HepG2 (cell line): ENCODE data around the gene GRK5. TPM values are rescaled to one million over a fixed set of nuclear protein-coding genes. Genes with fewer than 3 reads are reported as not detected.

Experiments
- ATAC-seq: fragments of 200-7000 bp; cut with Tn5 transposase; 3 replicates; pipeline ENCODE4 v1.9.1; 2020; ENCODE audit warnings: mild to moderate bottlenecking, moderate library complexity
- BruUV-seq: library from RNA; stranded (reverse); fragments of 400-500 nt; replicated peaks from 2 replicates; lab custom pipeline; 2021; lab: Mats Ljungman, UMichigan
- CTCF ChIA-PET: fragments of 300-600 bp; formaldehyde crosslinking; extraction: SDS; loops from one replicate; lab custom pipeline; 2021; ENCODE audit warnings: low total read pairs, inconsistent platforms, low intra/inter-chr PET ratio; lab: Yijun Ruan, JAX
- POLR2A ChIA-PET: fragments of 350-600 bp; sonication (Branson Sonifier 250); formaldehyde crosslinking; loops from one replicate; lab custom pipeline; 2020; ENCODE audit warnings: antibody characterized with exemption, inconsistent platforms; lab: Yijun Ruan, JAX
- DNase-seq: peaks from one replicate; pipeline ENCODE4 v3.0.0-alpha.2; 2015; ENCODE audit warnings: low spot score
- FAIRE-seq: peaks from 3 replicates; lab custom pipeline; 2011; peaks lifted over from hg19 to GRCh38; lab: Jason Lieb, UNC
- H2AFZ ChIP-seq: one replicate; pipeline ENCODE4 v1.6.1; 2011; ENCODE audit warnings: low read length, inconsistent platforms
- H3K27ac ChIP-seq: fragments of 300-600 bp; 3 replicates; pipeline ENCODE4 v1.8.0; 2011; ENCODE audit warnings: mixed run types, mild to moderate bottlenecking, mixed read lengths, low read length, inconsistent platforms; ENCODE audit not compliant: insufficient read depth; ENCODE audit errors: extremely low read length
- H3K27me3 ChIP-seq, 2 experiments: fragments of 200-600 bp in 1 of 2; 2 replicates in 1 of 2; 3 replicates in 1 of 2; pipeline versions ENCODE4 v1.6.0 to v1.8.0; 2011; ENCODE audit warnings: low read length in 2 of 2, mild to moderate bottlenecking in 2 of 2, moderate library complexity in 2 of 2, inconsistent platforms in 1 of 2; ENCODE audit not compliant: insufficient read depth in 2 of 2, control insufficient read depth in 1 of 2
- H3K36me3 ChIP-seq, 2 experiments: fragments of 200-600 bp in 1 of 2; replicated peaks in 1 of 2; 2 replicates in 1 of 2; 3 replicates in 1 of 2; pipeline versions ENCODE4 v1.5.1 to v1.8.0; 2011; ENCODE audit warnings: low read length in 2 of 2, inconsistent platforms in 1 of 2; ENCODE audit not compliant: insufficient read depth in 2 of 2, control insufficient read depth in 1 of 2
- H3K4me1 ChIP-seq: 2 replicates; pipeline ENCODE4 v1.5.1; 2012; ENCODE audit warnings: low read length, inconsistent platforms; ENCODE audit not compliant: insufficient read depth
- H3K4me2 ChIP-seq: 2 replicates; pipeline ENCODE4 v1.6.0; 2011; ENCODE audit warnings: low read depth, low read length, inconsistent platforms
- H3K4me3 ChIP-seq, 3 experiments: fragments of 200-600 bp in 1 of 3; sonication (generic), shearing (Covaris generic) in 1 of 3; replicated peaks in 1 of 3; 2 replicates each; pipeline ENCODE4 v1.5.1; 2011 to 2016; ENCODE audit warnings: low read length in 3 of 3, inconsistent platforms in 2 of 3, low read depth in 2 of 3, mild to moderate bottlenecking in 2 of 3, control low read depth in 1 of 3, mixed read lengths in 1 of 3; ENCODE audit not compliant: insufficient read depth in 1 of 3
- H3K79me2 ChIP-seq: one replicate; pipeline ENCODE4 v1.6.1; 2011; ENCODE audit warnings: low read length, inconsistent platforms; ENCODE audit not compliant: insufficient read depth
- H3K9ac ChIP-seq: 2 replicates; pipeline ENCODE4 v1.6.0; 2011; ENCODE audit warnings: mild to moderate bottlenecking, low read depth, low read length, inconsistent platforms; ENCODE audit not compliant: insufficient read depth
- H3K9me3 ChIP-seq: 2 replicates; pipeline ENCODE4 v1.5.1; 2012; ENCODE audit warnings: mild to moderate bottlenecking, low read length
- H4K20me1 ChIP-seq: 2 replicates; pipeline ENCODE4 v1.6.0; 2011; ENCODE audit warnings: inconsistent platforms, mild to moderate bottlenecking, low read length, moderate library complexity; ENCODE audit not compliant: insufficient read depth
- CBX2 ChIP-seq, 2 experiments: fragments of 200-600 bp in 1 of 2; sonication (generic); formaldehyde crosslinking in 1 of 2; IDR thresholded peaks; 2 replicates each; pipeline versions ENCODE4 v1.7.0 to v1.8.1; 2018 to 2022; ENCODE audit warnings: low read depth in 2 of 2, low read length in 1 of 2, mild to moderate bottlenecking in 1 of 2, missing genetic modification reagents in 1 of 2
- ETV6 ChIP-seq: sonication (generic); formaldehyde crosslinking; conservative IDR thresholded peaks from 2 replicates; pipeline ENCODE4 v1.4.0; 2020; ENCODE audit warnings: missing genetic modification reagents
- IKZF4 ChIP-seq: sonication (generic); formaldehyde crosslinking; IDR thresholded peaks from 2 replicates; pipeline ENCODE4 v1.5.1; 2020; ENCODE audit warnings: borderline replicate concordance, mild to moderate bottlenecking, low read depth, missing genetic modification reagents; ENCODE audit errors: not compliant biosample characterization
- MED13 ChIP-seq: sonication (generic); formaldehyde crosslinking; IDR thresholded peaks from 2 replicates; pipeline ENCODE4 v1.5.0; 2020; ENCODE audit warnings: missing genetic modification reagents
- PAF1 ChIP-seq: IDR thresholded peaks from 2 replicates; pipeline ENCODE4 v1.6.1; 2016; ENCODE audit warnings: missing genetic modification reagents, missing compliant biosample characterization
- ZFP82 ChIP-seq: sonication (generic); formaldehyde crosslinking; IDR thresholded peaks from 2 replicates; pipeline ENCODE4 v1.5.1; 2020; ENCODE audit warnings: mild to moderate bottlenecking, missing genetic modification reagents, borderline replicate concordance
- ZNF781 ChIP-seq: sonication (generic); formaldehyde crosslinking; IDR thresholded peaks from 2 replicates; pipeline ENCODE4 v1.5.1; 2020; ENCODE audit warnings: borderline replicate concordance, mild to moderate bottlenecking, missing genetic modification reagents; ENCODE audit errors: not compliant biosample characterization
- ZUFSP ChIP-seq: sonication (generic); formaldehyde crosslinking; IDR thresholded peaks from 2 replicates; pipeline ENCODE4 v1.9.0; 2021; ENCODE audit warnings: missing genetic modification reagents, mild to moderate bottlenecking, borderline replicate concordance
- WGBS: methylation state at CpG from one replicate; pipeline ENCODE4 v1.1.6; 2017; ENCODE audit warnings: low lambda C conversion rate; 5-methylcytosine and 5-hydroxymethylcytosine counted together
- in situ Hi-C: cut with HindIII; loops from 2 replicates; pipeline ENCODE4 v1.10.0; 2017; ENCODE audit warnings: low pct_unique_long_range_greater_than_20kb; ENCODE audit not compliant: extremely low pct_ligation_motif_present
- intact Hi-C: fragments of 100-400 bp; cut with micrococcal nuclease; formaldehyde crosslinking; loops from one replicate; pipeline ENCODE4 v1.10.0; 2022; ENCODE audit not compliant: unreplicated experiment
- polyA plus RNA-seq, 8 experiments: library from polyadenylated mRNA; depleted of rRNA in 3 of 8; stranded (reverse) in 7 of 8; unstranded in 1 of 8; fragments of >200 nt; fragmentation: Illumina TruSeq in 4 of 8; extraction: Trizol in 4 of 8; gene quantifications; 2 replicates each; pipeline versions ENCODE4 v1.2.1 to v1.2.3, GENCODE V29; 2011 to 2016; ENCODE audit warnings: low read depth in 4 of 8, missing spikeins in 1 of 8, mixed read lengths in 1 of 8; ENCODE audit not compliant: insufficient read depth in 1 of 8
- total RNA-seq, 5 experiments: library from RNA; depleted of rRNA; stranded (reverse); fragments of >200 nt; fragmentation: Illumina TruSeq; extraction: Trizol; gene quantifications; 2 replicates each; pipeline ENCODE4 v1.2.3, GENCODE V29; 2016; ENCODE audit warnings: low read depth in 1 of 5
- TF ChIP-seq, protein P1 (sequence below): sonication (generic); formaldehyde crosslinking; IDR thresholded peaks from 2 replicates; pipeline ENCODE4 v1.4.0; 2020; ENCODE audit warnings: mild to moderate bottlenecking, missing genetic modification reagents

Gene GRK5
- total and polyA plus RNA-seq, 2 of the 13 experiments (the other 11 are each of a cell fraction or from before 2014, with no cell fraction given): 10.4 to 12.6 TPM

DNA sequence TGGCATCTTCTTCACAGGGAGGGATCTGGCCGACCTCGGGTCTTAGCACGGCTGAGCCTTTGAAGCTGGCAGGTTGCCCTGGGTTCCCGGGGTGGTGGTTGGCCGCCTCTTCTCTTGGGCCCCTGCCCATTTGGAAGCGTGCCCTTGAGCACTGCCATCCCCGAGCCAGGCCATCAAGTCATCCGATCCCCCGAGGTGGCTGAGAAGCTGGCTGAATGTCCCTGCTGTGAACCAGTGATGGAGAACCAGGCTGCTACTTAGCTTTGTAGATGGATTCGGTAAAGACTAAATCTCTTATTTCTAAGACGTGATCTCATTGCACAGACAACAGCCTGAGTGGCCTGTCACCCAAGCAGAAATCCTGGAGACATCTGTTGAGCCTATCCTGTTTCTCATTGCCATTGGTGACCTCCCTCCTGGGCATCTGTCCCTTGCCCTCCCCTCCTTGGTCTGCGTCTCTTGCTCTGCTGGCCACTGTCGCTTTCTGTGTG lies 74.3 kb downstream of the GRK5 start:
- intact Hi-C loops (no loop called here), in situ Hi-C loops (no loop called here)
- H4K20me1 ChIP-seq: no peaks in the 10 kb centered on the region
- H2AFZ ChIP-seq: no peak overlapping the region
- ChIA-PET POLR2A (interaction anchor here (0.7 kb wide), 1 partner anchor 11 kb away, joined by 3 read pairs; no protein-coding TSS in a partner anchor), CTCF (no interaction called here)
- H3K9me3 ChIP-seq: no peaks in the 10 kb centered on the region
- H3K27ac ChIP-seq: no peak overlapping the region
- no peak overlapping the region for H3K9ac ChIP-seq
- H3K79me2 ChIP-seq: peaks cover 3% of the 10 kb centered on the region
- DNase-seq: no peak
- ATAC-seq: no peak
- H3K27me3 ChIP-seq: no peaks in the 10 kb centered on the region
- no peaks in the 10 kb centered on the region for H3K36me3 ChIP-seq
- H3K4me2 ChIP-seq: no peak overlapping the region
- peaks cover 18% of the 10 kb centered on the region for H3K4me1 ChIP-seq
- 96% methylated on average over 13 of the region's 13 CpGs for WGBS
- no peak overlapping the region for H3K4me3 ChIP-seq
- BruUV-seq: no TSS peak
- TF ChIP-seq PAF1 (CRISPR knock-in tag): no peak
- TF ChIP-seq, all 625 proteins: peak for 0
- FAIRE-seq: no peak

DNA sequence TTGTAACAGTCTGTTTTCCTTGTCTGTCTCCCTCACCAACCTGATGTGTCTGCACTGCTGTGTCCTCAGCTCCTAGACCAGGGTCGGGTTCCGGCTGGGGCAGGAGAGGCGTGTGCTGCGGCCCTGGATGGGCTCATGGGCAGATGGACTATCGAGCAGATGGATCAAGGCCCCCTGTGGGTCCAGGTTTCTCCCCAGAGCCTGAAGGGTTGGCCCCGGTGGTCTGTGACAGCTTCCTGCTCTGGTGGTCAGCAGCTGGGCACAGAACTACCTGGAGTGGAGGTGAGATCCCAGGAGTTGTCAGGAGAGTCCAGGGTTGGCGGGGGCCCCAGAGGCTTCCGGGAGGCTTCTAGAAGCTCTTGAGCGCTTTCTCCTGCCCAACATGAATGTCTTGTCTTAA lies 75.1 kb downstream of the GRK5 start:
- no peak overlapping the region for H3K4me3 ChIP-seq
- CTCF ChIA-PET: no interaction called here
- POLR2A ChIA-PET: no interaction called here
- TF ChIP-seq ZNF781 (CRISPR knock-in tag) (no peak), ETV6 (CRISPR knock-in tag) (no peak), CBX2 (IDR thresholded peaks at IDR 0.05; ENCODE audit: low read depth, low read length) (no peak), CBX2 (CRISPR knock-in tag; IDR thresholded peaks at IDR 0.05; ENCODE audit: low read depth) (no peak), ZUFSP (no peak), MED13 (CRISPR knock-in tag) (no peak), ZFP82 (CRISPR knock-in tag) (no peak), IKZF4 (CRISPR knock-in tag) (no peak)
- TF ChIP-seq, protein P1, sequence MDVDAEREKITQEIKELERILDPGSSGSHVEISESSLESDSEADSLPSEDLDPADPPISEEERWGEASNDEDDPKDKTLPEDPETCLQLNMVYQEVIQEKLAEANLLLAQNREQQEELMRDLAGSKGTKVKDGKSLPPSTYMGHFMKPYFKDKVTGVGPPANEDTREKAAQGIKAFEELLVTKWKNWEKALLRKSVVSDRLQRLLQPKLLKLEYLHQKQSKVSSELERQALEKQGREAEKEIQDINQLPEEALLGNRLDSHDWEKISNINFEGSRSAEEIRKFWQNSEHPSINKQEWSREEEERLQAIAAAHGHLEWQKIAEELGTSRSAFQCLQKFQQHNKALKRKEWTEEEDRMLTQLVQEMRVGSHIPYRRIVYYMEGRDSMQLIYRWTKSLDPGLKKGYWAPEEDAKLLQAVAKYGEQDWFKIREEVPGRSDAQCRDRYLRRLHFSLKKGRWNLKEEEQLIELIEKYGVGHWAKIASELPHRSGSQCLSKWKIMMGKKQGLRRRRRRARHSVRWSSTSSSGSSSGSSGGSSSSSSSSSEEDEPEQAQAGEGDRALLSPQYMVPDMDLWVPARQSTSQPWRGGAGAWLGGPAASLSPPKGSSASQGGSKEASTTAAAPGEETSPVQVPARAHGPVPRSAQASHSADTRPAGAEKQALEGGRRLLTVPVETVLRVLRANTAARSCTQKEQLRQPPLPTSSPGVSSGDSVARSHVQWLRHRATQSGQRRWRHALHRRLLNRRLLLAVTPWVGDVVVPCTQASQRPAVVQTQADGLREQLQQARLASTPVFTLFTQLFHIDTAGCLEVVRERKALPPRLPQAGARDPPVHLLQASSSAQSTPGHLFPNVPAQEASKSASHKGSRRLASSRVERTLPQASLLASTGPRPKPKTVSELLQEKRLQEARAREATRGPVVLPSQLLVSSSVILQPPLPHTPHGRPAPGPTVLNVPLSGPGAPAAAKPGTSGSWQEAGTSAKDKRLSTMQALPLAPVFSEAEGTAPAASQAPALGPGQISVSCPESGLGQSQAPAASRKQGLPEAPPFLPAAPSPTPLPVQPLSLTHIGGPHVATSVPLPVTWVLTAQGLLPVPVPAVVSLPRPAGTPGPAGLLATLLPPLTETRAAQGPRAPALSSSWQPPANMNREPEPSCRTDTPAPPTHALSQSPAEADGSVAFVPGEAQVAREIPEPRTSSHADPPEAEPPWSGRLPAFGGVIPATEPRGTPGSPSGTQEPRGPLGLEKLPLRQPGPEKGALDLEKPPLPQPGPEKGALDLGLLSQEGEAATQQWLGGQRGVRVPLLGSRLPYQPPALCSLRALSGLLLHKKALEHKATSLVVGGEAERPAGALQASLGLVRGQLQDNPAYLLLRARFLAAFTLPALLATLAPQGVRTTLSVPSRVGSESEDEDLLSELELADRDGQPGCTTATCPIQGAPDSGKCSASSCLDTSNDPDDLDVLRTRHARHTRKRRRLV (CRISPR knock-in tag): no peak

More for the DNA sequence above, 75.1 kb downstream of the GRK5 start:
- Histone ChIP-seq H3K27me3 (no peaks in the 10 kb centered on the region), H3K27ac (no peak overlapping the region), H3K36me3 (no peaks in the 10 kb centered on the region), H3K4me2 (no peak overlapping the region), H3K79me2 (peaks cover 3% of the 10 kb centered on the region), H4K20me1 (no peaks in the 10 kb centered on the region), H3K9ac (no peak overlapping the region), H3K9me3 (no peaks in the 10 kb centered on the region), H3K4me1 (peaks cover 22% of the 10 kb centered on the region), H2AFZ (no peak overlapping the region)
- BruUV-seq: no TSS peak
- intact Hi-C loops: no loop called here
- 96% methylated on average over 8 of the region's 9 CpGs for WGBS
- DNase-seq (no peak), ATAC-seq (no peak), FAIRE-seq (no peak)
- in situ Hi-C loops: no loop called here
